HPDE6-E6E7 (cell line): ENCODE data around the gene E2F6.

Experiments
- DNase-seq: peaks from one replicate; pipeline ENCODE4 v3.0.0; 2011; ENCODE audit warnings: missing footprints; ENCODE audit errors: extremely low spot score

The E2F6 gene

GRCh38 chr2:11465485-11466306 lies at the start of gene E2F6:
E2F6 (minus strand) TSS chr2:11466161; CDS start chr2:11465879, 282 bp downstream.
- peak; percentile 88 for DNase-seq

GRCh38 chr2:11515490-11515981 lies 49.6 kb upstream of the E2F6 start:
- no peak for DNase-seq

- DNase-seq: no peak
Measured at GRCh38 chr2:11514904-11515303, 48.9 kb upstream of the E2F6 start.

- DNase-seq: no peak
Measured at GRCh38 chr2:11514081-11514730, 48.2 kb upstream of the E2F6 start.

GRCh38 chr2:11513319-11513718 lies 47.4 kb upstream of the E2F6 start:
- no peak for DNase-seq

- no peak for DNase-seq
Measured at GRCh38 chr2:11512431-11512830, 46.5 kb upstream of the E2F6 start.

- DNase-seq: no peak
Measured at GRCh38 chr2:11509657-11510360, 43.8 kb upstream of the E2F6 start.

- no peak for DNase-seq
Measured at GRCh38 chr2:11508279-11508678, 42.3 kb upstream of the E2F6 start.

GRCh38 chr2:11507517-11507916 lies 41.6 kb upstream of the E2F6 start:
- DNase-seq: no peak

GRCh38 chr2:11506611-11506969 lies 40.6 kb upstream of the E2F6 start:
- DNase-seq: no peak

GRCh38 chr2:11505652-11506610 lies 40.0 kb upstream of the E2F6 start:
- DNase-seq: peak; percentile 38

- no peak for DNase-seq
Measured at GRCh38 chr2:11503354-11503927, 37.5 kb upstream of the E2F6 start.

GRCh38 chr2:11502740-11503292 lies 36.9 kb upstream of the E2F6 start:
- DNase-seq: no peak

GRCh38 chr2:11500702-11501303 lies 34.8 kb upstream of the E2F6 start:
- no peak for DNase-seq

- DNase-seq: no peak
Measured at GRCh38 chr2:11499081-11499743, 33.3 kb upstream of the E2F6 start.

- DNase-seq: no peak
Measured at GRCh38 chr2:11498543-11499034, 32.6 kb upstream of the E2F6 start.

- DNase-seq: no peak
Measured at GRCh38 chr2:11495844-11496681, 30.1 kb upstream of the E2F6 start.

- DNase-seq: no peak
Measured at GRCh38 chr2:11494310-11494709, 28.3 kb upstream of the E2F6 start.

- no peak for DNase-seq
Measured at GRCh38 chr2:11493282-11493681, 27.3 kb upstream of the E2F6 start.
